ENCODE results near the gene TRABD. TPM values are rescaled to one million over a fixed set of nuclear protein-coding genes. Genes with fewer than 3 reads are reported as not detected.
A peak's percentile ranks its signal among the peaks of the same experiment; 100 is the strongest.

TRABD gene
- total RNA-seq, 1 experiment from 2014 or later: 57.3 TPM

- Mint-ChIP-seq H3K36me3 (ENCODE audit: insufficient read depth, unreplicated experiment) (peaks cover 21% of the 10 kb centered on the region), H3K27me3 (ENCODE audit: unreplicated experiment) (peaks cover 48% of the 10 kb centered on the region), H3K4me3 (ENCODE audit: low read depth, unreplicated experiment) (peak overlapping the region; percentile 69), H3K27ac (ENCODE audit: unreplicated experiment) (no peak overlapping the region), H3K4me1 (ENCODE audit: low read depth, unreplicated experiment) (no peaks in the 10 kb centered on the region), H3K9me3 (ENCODE audit: low read depth, unreplicated experiment) (no peaks in the 10 kb centered on the region)
- BruUV-seq (replicated peaks): no TSS peak
- CTCF ChIA-PET: no interaction called here
- no peak for TF ChIP-seq CTCF (IDR thresholded peaks at IDR 0.05; ENCODE audit: unreplicated experiment)
- DNase-seq: no peak
- intact Hi-C loops (cut with micrococcal nuclease; ENCODE audit: unreplicated experiment): no loop called here
Measured at GRCh38 chr22:50169181-50169759, 16.4 kb upstream of the TRABD start.

GRCh38 chr22:50169774-50170341 is 15.9 kb upstream of the TRABD start:
- no peak for TF ChIP-seq CTCF (IDR thresholded peaks at IDR 0.05; ENCODE audit: unreplicated experiment)

GRCh38 chr22:50170453-50171318 is 15.0 kb upstream of the TRABD start, which contains the start of gene PANX2:
PANX2 (plus strand) TSS chr22:50170731; CDS start chr22:50170731, 0 bp downstream.
- Mint-ChIP-seq H3K27me3 (ENCODE audit: unreplicated experiment) (peaks cover 48% of the 10 kb centered on the region), H3K36me3 (ENCODE audit: insufficient read depth, unreplicated experiment) (peaks cover 21% of the 10 kb centered on the region), H3K4me3 (ENCODE audit: low read depth, unreplicated experiment) (peak within 1 kb of the TSS; percentile 69), H3K9me3 (ENCODE audit: low read depth, unreplicated experiment) (no peaks in the 10 kb centered on the region), H3K27ac (ENCODE audit: unreplicated experiment) (peak within 1 kb of the TSS; percentile 43), H3K4me1 (ENCODE audit: low read depth, unreplicated experiment) (no peaks in the 10 kb centered on the region)
- CTCF ChIA-PET: interaction anchor here (0.6 kb wide), 1 partner anchor 18 kb away, joined by 7 read pairs; no protein-coding TSS in a partner anchor
- intact Hi-C loops (cut with micrococcal nuclease; ENCODE audit: unreplicated experiment): no loop called here
- TF ChIP-seq CTCF (IDR thresholded peaks at IDR 0.05; ENCODE audit: unreplicated experiment): no peak
- no TSS peak for BruUV-seq (replicated peaks)
- no peak for DNase-seq

More at GRCh38 chr22:50169774-50170341, 15.9 kb upstream of the TRABD start:
- Mint-ChIP-seq H3K4me1 (ENCODE audit: low read depth, unreplicated experiment) (no peaks in the 10 kb centered on the region), H3K4me3 (ENCODE audit: low read depth, unreplicated experiment) (peak overlapping the region; percentile 69), H3K27ac (ENCODE audit: unreplicated experiment) (no peak overlapping the region), H3K9me3 (ENCODE audit: low read depth, unreplicated experiment) (no peaks in the 10 kb centered on the region), H3K27me3 (ENCODE audit: unreplicated experiment) (peaks cover 48% of the 10 kb centered on the region), H3K36me3 (ENCODE audit: insufficient read depth, unreplicated experiment) (peaks cover 21% of the 10 kb centered on the region)
- intact Hi-C loops (cut with micrococcal nuclease; ENCODE audit: unreplicated experiment): no loop called here
- CTCF ChIA-PET: no interaction called here
- DNase-seq: no peak
- BruUV-seq (replicated peaks): no TSS peak

- H3K4me1 Mint-ChIP-seq (ENCODE audit: low read depth, unreplicated experiment): no peaks in the 10 kb centered on the region
Measured at GRCh38 chr22:50171319-50171964, 14.3 kb upstream of the TRABD start.

More at GRCh38 chr22:50171319-50171964, 14.3 kb upstream of the TRABD start:
- CTCF ChIA-PET: no interaction called here
- TF ChIP-seq CTCF (IDR thresholded peaks at IDR 0.05; ENCODE audit: unreplicated experiment): no peak
- Mint-ChIP-seq H3K4me3 (ENCODE audit: low read depth, unreplicated experiment) (peak overlapping the region; percentile 65), H3K9me3 (ENCODE audit: low read depth, unreplicated experiment) (no peaks in the 10 kb centered on the region), H3K27me3 (ENCODE audit: unreplicated experiment) (peaks cover 48% of the 10 kb centered on the region), H3K36me3 (ENCODE audit: insufficient read depth, unreplicated experiment) (peaks cover 18% of the 10 kb centered on the region), H3K27ac (ENCODE audit: unreplicated experiment) (peak overlapping the region; percentile 43)
- no TSS peak for BruUV-seq (replicated peaks)
- DNase-seq: no peak
- intact Hi-C loops (cut with micrococcal nuclease; ENCODE audit: unreplicated experiment): no loop called here

All from Calu3 (cell line).